Measurements from ENCODE around the gene MKKS. TPM values are rescaled to one million over a fixed set of nuclear protein-coding genes. Genes with fewer than 3 reads are reported as not detected.

The MKKS gene
- total RNA-seq, 1 experiment from 2014 or later = 10.6 TPM

- H3K79me2 ChIP-seq (ENCODE audit: insufficient read depth, low read length) = no peaks in the 10 kb centered on the region
- H3K18ac ChIP-seq (ENCODE audit: insufficient read length, low read depth, low read length) = no peak overlapping the region
- TF ChIP-seq, protein P1, sequence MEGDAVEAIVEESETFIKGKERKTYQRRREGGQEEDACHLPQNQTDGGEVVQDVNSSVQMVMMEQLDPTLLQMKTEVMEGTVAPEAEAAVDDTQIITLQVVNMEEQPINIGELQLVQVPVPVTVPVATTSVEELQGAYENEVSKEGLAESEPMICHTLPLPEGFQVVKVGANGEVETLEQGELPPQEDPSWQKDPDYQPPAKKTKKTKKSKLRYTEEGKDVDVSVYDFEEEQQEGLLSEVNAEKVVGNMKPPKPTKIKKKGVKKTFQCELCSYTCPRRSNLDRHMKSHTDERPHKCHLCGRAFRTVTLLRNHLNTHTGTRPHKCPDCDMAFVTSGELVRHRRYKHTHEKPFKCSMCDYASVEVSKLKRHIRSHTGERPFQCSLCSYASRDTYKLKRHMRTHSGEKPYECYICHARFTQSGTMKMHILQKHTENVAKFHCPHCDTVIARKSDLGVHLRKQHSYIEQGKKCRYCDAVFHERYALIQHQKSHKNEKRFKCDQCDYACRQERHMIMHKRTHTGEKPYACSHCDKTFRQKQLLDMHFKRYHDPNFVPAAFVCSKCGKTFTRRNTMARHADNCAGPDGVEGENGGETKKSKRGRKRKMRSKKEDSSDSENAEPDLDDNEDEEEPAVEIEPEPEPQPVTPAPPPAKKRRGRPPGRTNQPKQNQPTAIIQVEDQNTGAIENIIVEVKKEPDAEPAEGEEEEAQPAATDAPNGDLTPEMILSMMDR (conservative IDR thresholded peaks at IDR 0.05) = no peak
- no peaks in the 10 kb centered on the region for H3K4me1 Mint-ChIP-seq
- no peak overlapping the region for H3K56ac ChIP-seq (ENCODE audit: insufficient read length, low read depth, low read length)
- H3K9ac ChIP-seq (ENCODE audit: extremely low read depth, insufficient read length, low read length) = no peak overlapping the region
- H3K4me1 ChIP-seq (ENCODE audit: insufficient read depth, low read length) = no peaks in the 10 kb centered on the region
- H3K27ac Mint-ChIP-seq = no peak overlapping the region
- no peaks in the 10 kb centered on the region for H3K27me3 ChIP-seq (ENCODE audit: insufficient read depth, low read length)
- no peaks in the 10 kb centered on the region for H3K9me3 Mint-ChIP-seq
- no peak for DNase-seq
- no peak overlapping the region for H3K4me2 ChIP-seq (ENCODE audit: insufficient read depth, insufficient read length, low read length)
- H3K23me2 ChIP-seq (ENCODE audit: insufficient read length, low read depth, low read length, poor library complexity, severe bottlenecking) = peaks cover 2% of the 10 kb centered on the region
- H3K14ac ChIP-seq (ENCODE audit: insufficient read depth, low read length) = no peak overlapping the region
- H3K79me1 ChIP-seq (ENCODE audit: insufficient read depth, low read depth, low read length, poor library complexity, severe bottlenecking) = no peaks in the 10 kb centered on the region
- no peak overlapping the region for H2BK120ac ChIP-seq (ENCODE audit: low read depth, low read length, poor library complexity, severe bottlenecking)
- H3K9me3 ChIP-seq (ENCODE audit: control insufficient read depth, low read depth, low read length) = no peaks in the 10 kb centered on the region
- H4K5ac ChIP-seq (ENCODE audit: insufficient read length, low read depth, low read length) = no peak overlapping the region
- H2BK20ac ChIP-seq (ENCODE audit: low read depth, low read length, poor library complexity, severe bottlenecking) = no peak overlapping the region
- no peak overlapping the region for H3K27ac ChIP-seq (ENCODE audit: insufficient read length, low read depth, low read length)
- H2AK5ac ChIP-seq (ENCODE audit: insufficient read length, low read length) = no peak overlapping the region
- no peak overlapping the region for H3K23ac ChIP-seq (ENCODE audit: insufficient read length, low read depth, low read length)
- H3K4ac ChIP-seq (ENCODE audit: low read depth, low read length) = no peak overlapping the region
- H3K36me3 Mint-ChIP-seq (ENCODE audit: insufficient read depth in 1 of 3, low read depth in 3 of 3) = peaks cover 0 to 7% (median 2%) of the 10 kb centered on the region in 3 experiments; a peak in 1 of 7 replicates
- H3K27me3 Mint-ChIP-seq (ENCODE audit: low read depth) = no peaks in the 10 kb centered on the region
- no peak overlapping the region for H2BK5ac ChIP-seq (ENCODE audit: insufficient read length, low read length)
- H2AFZ ChIP-seq (ENCODE audit: low read length) = no peak overlapping the region
- H4K8ac ChIP-seq (replicated peaks; ENCODE audit: insufficient read length, low read depth, low read length) = no peak overlapping the region
- no peak overlapping the region for H2BK15ac ChIP-seq (ENCODE audit: low read depth, low read length)
- WGBS (ENCODE audit: extremely low coverage, insufficient read length, low lambda C conversion rate) = no CpG with 5 or more reads among the region's 2 CpGs
- no peak overlapping the region for H3K4me3 Mint-ChIP-seq
- H3T11ph ChIP-seq (ENCODE audit: low read length) = no peak overlapping the region
- H2BK12ac ChIP-seq (ENCODE audit: insufficient read length, low read depth, low read length) = no peak overlapping the region
- H4K20me1 ChIP-seq (ENCODE audit: control insufficient read depth, insufficient read depth, insufficient read length) = no peaks in the 10 kb centered on the region
- H4K91ac ChIP-seq (ENCODE audit: insufficient read length, low read depth, low read length) = no peak overlapping the region
Measured at GRCh38 chr20:10408108-10408813, 25.8 kb downstream of the MKKS start.
